ENCODE results near the gene TRIM17.
"Not testable (repeated sequence)": the region's sequence is repeated elsewhere in the genome, so short reads cannot be mapped to it uniquely, and the experiment has no call there.

Gene TRIM17

GRCh38 chr1:228446852-228447251, 30.2 kb upstream of the TRIM17 start:
- no peak for DNase-seq

GRCh38 chr1:228445843-228446650, 29.4 kb upstream of the TRIM17 start:
- DNase-seq: peak; percentile 50 to 62

GRCh38 chr1:228445490-228445842, 28.8 kb upstream of the TRIM17 start:
- DNase-seq: no peak

- no peak for DNase-seq
Observed at GRCh38 chr1:228443395-228443794, 26.7 kb upstream of the TRIM17 start.

GRCh38 chr1:228440761-228441500, 24.3 kb upstream of the TRIM17 start:
- no peak for DNase-seq

- DNase-seq: no peak
Observed at GRCh38 chr1:228438266-228438665, 21.6 kb upstream of the TRIM17 start.

- no peak for DNase-seq
Observed at GRCh38 chr1:228437424-228437962, 20.8 kb upstream of the TRIM17 start.

GRCh38 chr1:228434689-228435088, 18.0 kb upstream of the TRIM17 start:
- no peak for DNase-seq

- DNase-seq: not testable (repeated sequence)
Observed at GRCh38 chr1:228433337-228434053, 16.8 kb upstream of the TRIM17 start.

GRCh38 chr1:228430243-228430642, 13.6 kb upstream of the TRIM17 start:
- no peak for DNase-seq

GRCh38 chr1:228429698-228430097, 13.0 kb upstream of the TRIM17 start:
- DNase-seq: no peak

- no peak for DNase-seq
Observed at GRCh38 chr1:228429007-228429406, 12.3 kb upstream of the TRIM17 start.

- DNase-seq: no peak
Observed at GRCh38 chr1:228428412-228428811, 11.8 kb upstream of the TRIM17 start.

- DNase-seq: no peak
Observed at GRCh38 chr1:228426518-228427175, 10.0 kb upstream of the TRIM17 start.

GRCh38 chr1:228424685-228425660, 8.3 kb upstream of the TRIM17 start:
- no peak for DNase-seq

GRCh38 chr1:228423404-228424053, 6.9 kb upstream of the TRIM17 start:
- DNase-seq: no peak

- no peak for DNase-seq
Observed at GRCh38 chr1:228420968-228421826, 4.5 kb upstream of the TRIM17 start.

- DNase-seq: no peak
Observed at GRCh38 chr1:228417483-228418203, 982 bp upstream of the TRIM17 start.

- no peak for DNase-seq
Observed at GRCh38 chr1:228417061-228417460, 400 bp upstream of the TRIM17 start.
